NCI-H345 (cell line): Measurements from ENCODE around the gene RUFY2.
"Not testable (repeated sequence)": the region's sequence is repeated elsewhere in the genome, so short reads cannot be mapped to it uniquely, and the experiment has no call there.

Source experiments
- DNase-seq: peaks from one replicate; lab custom pipeline; 2025; lab: John Stamatoyannopoulos, UW

RUFY2 gene

GRCh38 chr10:68406815-68407548 is at the start of gene RUFY2:
TSS of gene RUFY2 (minus strand) at chr10:68407277. CDS start at chr10:68407189, 88 bp downstream.
- peak; percentile 70 for DNase-seq

- not testable (repeated sequence) for DNase-seq
Observed at GRCh38 chr10:68449698-68450097, 42.6 kb upstream of the RUFY2 start.

GRCh38 chr10:68446179-68446578 is 39.1 kb upstream of the RUFY2 start:
- DNase-seq = no peak

GRCh38 chr10:68442971-68443370 is 35.9 kb upstream of the RUFY2 start:
- no peak for DNase-seq

GRCh38 chr10:68440898-68441297 is 33.8 kb upstream of the RUFY2 start:
- no peak for DNase-seq

- DNase-seq = no peak
Observed at GRCh38 chr10:68435803-68436202, 28.7 kb upstream of the RUFY2 start.

- DNase-seq = no peak
Observed at GRCh38 chr10:68434657-68435056, 27.6 kb upstream of the RUFY2 start.

- DNase-seq = peak; percentile 22
Observed at GRCh38 chr10:68428396-68429104, 21.5 kb upstream of the RUFY2 start.

GRCh38 chr10:68424454-68425014 is 17.5 kb upstream of the RUFY2 start:
- DNase-seq = no peak

- DNase-seq = no peak
Observed at GRCh38 chr10:68423522-68423921, 16.4 kb upstream of the RUFY2 start.

GRCh38 chr10:68419376-68419775 is 12.3 kb upstream of the RUFY2 start:
- no peak for DNase-seq

- no peak for DNase-seq
Observed at GRCh38 chr10:68408898-68409518, 1.9 kb upstream of the RUFY2 start.

- DNase-seq = peak; percentile 30
Observed at GRCh38 chr10:68406111-68406814, 814 bp downstream of the RUFY2 start.

GRCh38 chr10:68403701-68404100 is 3.4 kb downstream of the RUFY2 start:
- DNase-seq = no peak

GRCh38 chr10:68402276-68402675 is 4.8 kb downstream of the RUFY2 start:
- no peak for DNase-seq

- DNase-seq = no peak
Observed at GRCh38 chr10:68397005-68397404, 10.1 kb downstream of the RUFY2 start.

- no peak for DNase-seq
Observed at GRCh38 chr10:68385740-68386139, 21.3 kb downstream of the RUFY2 start.

GRCh38 chr10:68371604-68372003 is 35.5 kb downstream of the RUFY2 start:
- no peak for DNase-seq

GRCh38 chr10:68367121-68367520 is 40.0 kb downstream of the RUFY2 start:
- DNase-seq = no peak

GRCh38 chr10:68366600-68366999 is 40.5 kb downstream of the RUFY2 start:
- DNase-seq = no peak

- DNase-seq = no peak
Observed at GRCh38 chr10:68365611-68366010, 41.5 kb downstream of the RUFY2 start.
